Mesenchymal stem cell (in vitro differentiated cells and primary cell): ENCODE data around the gene ZNF221. TPM values are rescaled to one million over a fixed set of nuclear protein-coding genes. Genes with fewer than 3 reads are reported as not detected.

ENCODE experiments used
- DNase-seq: peaks from one replicate; pipeline ENCODE4 v3.0.0-alpha.2; 2013
- H2AFZ ChIP-seq: one replicate; pipeline ENCODE4 v1.6.1; 2013; ENCODE audit warnings: low read depth, mild to moderate bottlenecking, control low read depth, inconsistent platforms, low read length, moderate library complexity
- H2AK5ac ChIP-seq: 2 replicates; pipeline ENCODE4 v1.6.1; 2013; ENCODE audit warnings: low read length, moderate library complexity, mild to moderate bottlenecking, inconsistent platforms; ENCODE audit not compliant: severe bottlenecking
- H2BK120ac ChIP-seq: one replicate; pipeline ENCODE4 v1.6.1; 2013; ENCODE audit warnings: low read depth, mild to moderate bottlenecking, inconsistent platforms, low read length, moderate library complexity
- H2BK12ac ChIP-seq, 2 experiments: one replicate each; pipeline ENCODE4 v1.6.1; 2013; ENCODE audit warnings: inconsistent platforms in 2 of 2, low read length in 2 of 2, mild to moderate bottlenecking in 2 of 2, moderate library complexity in 2 of 2, control low read depth in 1 of 2
- H2BK15ac ChIP-seq: one replicate; pipeline ENCODE4 v1.6.1; 2013; ENCODE audit warnings: mild to moderate bottlenecking, low read depth, inconsistent platforms; ENCODE audit not compliant: poor library complexity, severe bottlenecking
- H2BK5ac ChIP-seq: 2 replicates; pipeline ENCODE4 v1.6.1; 2013; ENCODE audit warnings: low read depth, mild to moderate bottlenecking, low read length, control low read depth, inconsistent platforms; ENCODE audit not compliant: poor library complexity, severe bottlenecking
- H3K14ac ChIP-seq, 2 experiments: one replicate each; pipeline ENCODE4 v1.6.1; 2013; ENCODE audit warnings: inconsistent platforms in 2 of 2, low read length in 2 of 2, control low read depth in 1 of 2, mild to moderate bottlenecking in 1 of 2, moderate library complexity in 1 of 2
- H3K18ac ChIP-seq, 2 experiments: one replicate each; pipeline ENCODE4 v1.6.1; 2013; ENCODE audit warnings: inconsistent platforms in 2 of 2, low read length in 2 of 2, control low read depth in 1 of 2, low read depth in 1 of 2, mild to moderate bottlenecking in 1 of 2
- H3K23ac ChIP-seq, 2 experiments: one replicate each; pipeline ENCODE4 v1.6.1; 2013; ENCODE audit warnings: inconsistent platforms in 2 of 2, low read length in 2 of 2, mild to moderate bottlenecking in 2 of 2, moderate library complexity in 2 of 2, control low read depth in 1 of 2
- H3K27ac ChIP-seq: 2 replicates; pipeline ENCODE4 v1.5.1; 2013; ENCODE audit warnings: mild to moderate bottlenecking, moderate library complexity, low read length, control low read depth, inconsistent platforms; ENCODE audit not compliant: poor library complexity, severe bottlenecking
- H3K27me3 ChIP-seq, 2 experiments: 2 replicates each; pipeline versions ENCODE4 v1.6.1 to v1.7.0; 2013; ENCODE audit warnings: low read length in 2 of 2, mild to moderate bottlenecking in 2 of 2, moderate library complexity in 2 of 2, control low read depth in 1 of 2, inconsistent platforms in 1 of 2; ENCODE audit not compliant: control insufficient read depth in 1 of 2, insufficient read depth in 1 of 2
- H3K36me3 ChIP-seq, 2 experiments: 2 replicates each; pipeline versions ENCODE4 v1.6.1 to v1.7.0; 2013; ENCODE audit warnings: low read length in 2 of 2, control low read depth in 1 of 2, inconsistent platforms in 1 of 2, low read depth in 1 of 2, mild to moderate bottlenecking in 1 of 2; ENCODE audit not compliant: insufficient read depth in 2 of 2, control insufficient read depth in 1 of 2
- H3K4ac ChIP-seq, 2 experiments: one replicate each; pipeline ENCODE4 v1.6.1; 2013; ENCODE audit warnings: inconsistent platforms in 2 of 2, low read length in 2 of 2, mild to moderate bottlenecking in 2 of 2, moderate library complexity in 2 of 2, control low read depth in 1 of 2, low read depth in 1 of 2
- H3K4me1 ChIP-seq: 2 replicates; pipeline ENCODE4 v1.6.1; 2013; ENCODE audit warnings: low read depth, low read length, control low read depth; ENCODE audit not compliant: control insufficient read depth, insufficient read depth
- H3K4me2 ChIP-seq: 2 replicates; pipeline ENCODE4 v1.6.1; 2013; ENCODE audit warnings: low read length, mild to moderate bottlenecking, inconsistent platforms; ENCODE audit not compliant: poor library complexity, severe bottlenecking
- H3K4me3 ChIP-seq, 2 experiments: 2 replicates each; pipeline versions ENCODE4 v1.5.1 to v1.7.0; 2013; ENCODE audit warnings: low read length in 2 of 2, mild to moderate bottlenecking in 2 of 2, control low read depth in 1 of 2, low read depth in 1 of 2; ENCODE audit not compliant: insufficient read depth in 1 of 2
- H3K79me1 ChIP-seq: replicated peaks from 2 replicates; pipeline ENCODE4 v1.6.1; 2013; ENCODE audit warnings: mild to moderate bottlenecking, control low read depth, low read length, inconsistent platforms; ENCODE audit not compliant: poor library complexity, severe bottlenecking
- H3K9ac ChIP-seq: 2 replicates; pipeline ENCODE4 v1.7.0; 2013; ENCODE audit warnings: mild to moderate bottlenecking, low read length, moderate library complexity
- H3K9me3 ChIP-seq: 2 replicates; pipeline ENCODE4 v1.7.0; 2013; ENCODE audit warnings: mild to moderate bottlenecking, low read length; ENCODE audit not compliant: control insufficient read depth
- H4K8ac ChIP-seq: one replicate; pipeline ENCODE4 v1.6.1; 2013; ENCODE audit warnings: inconsistent platforms, mild to moderate bottlenecking, low read length, moderate library complexity
- H4K91ac ChIP-seq: one replicate; pipeline ENCODE4 v1.6.1; 2013; ENCODE audit warnings: mild to moderate bottlenecking, low read length, inconsistent platforms
- WGBS: methylation state at CpG from one replicate; pipeline ENCODE4 v1.1.7; 2013; ENCODE audit warnings: mixed read lengths; 5-methylcytosine and 5-hydroxymethylcytosine counted together
- polyA plus RNA-seq, 2 experiments: library from polyadenylated mRNA; stranded (reverse); fragments of 200-250 nt; gene quantifications; one replicate each; pipeline ENCODE4 v1.2.3, GENCODE V29; 2013

Gene ZNF221
- 2.2 TPM for polyA plus RNA-seq (2013, experiment 1 of 2)
- 2.0 TPM for polyA plus RNA-seq (2013, experiment 2 of 2)

DNA sequence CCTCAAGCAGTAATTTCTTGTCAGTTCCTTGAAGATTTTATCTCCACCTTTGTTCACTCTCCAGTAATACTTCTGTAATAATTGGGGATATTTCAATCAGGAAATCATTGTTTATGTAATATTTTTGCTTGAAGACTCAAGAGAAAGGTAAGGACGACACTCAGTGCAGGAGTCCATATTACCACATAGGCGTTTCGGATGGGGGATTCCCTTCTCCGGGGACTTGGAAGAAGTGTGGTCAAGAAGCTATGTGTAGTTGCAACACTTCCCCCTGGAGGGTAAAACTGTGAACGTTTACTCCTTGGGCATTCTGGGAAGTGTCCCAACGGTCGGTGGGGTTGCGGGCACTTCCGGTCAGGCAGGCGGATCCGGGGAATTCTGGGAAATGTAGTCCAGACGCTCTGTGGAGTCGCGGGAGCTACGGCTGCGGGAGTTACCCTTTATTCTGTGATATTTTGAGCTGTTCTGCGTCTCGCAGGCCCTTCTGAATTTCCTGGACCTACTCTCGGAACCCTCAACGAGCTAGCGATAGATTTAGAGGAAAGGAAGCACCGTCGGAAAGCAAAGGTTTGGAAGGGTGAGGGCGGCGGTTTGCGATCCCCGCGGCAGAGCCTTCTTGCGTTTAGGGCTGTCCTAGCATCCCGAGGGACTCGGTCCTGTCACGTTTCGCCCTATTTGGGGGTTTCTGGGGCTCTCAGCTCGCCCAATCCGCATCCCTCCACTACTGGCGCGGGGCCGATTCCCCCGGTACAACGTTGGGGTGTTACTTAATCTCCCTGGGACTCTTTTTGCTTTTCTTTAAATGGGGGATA is at the start of gene ZNF221:
Gene ZNF221, plus strand, starts transcription at position 395 of the 812 bp plus-strand sequence. CDS start 11,499 bp downstream, outside the sequence.
- DNase-seq: peak; percentile 99
- Histone ChIP-seq H2BK12ac (peak within 1 kb of the TSS in 1 of 2 experiments; percentile 24), H3K4me1 (no peaks in the 10 kb centered on the region), H2BK5ac (no peak within 1 kb of the TSS), H3K9me3 (peaks cover 19% of the 10 kb centered on the region), H2BK15ac (no peak within 1 kb of the TSS), H4K8ac (no peak within 1 kb of the TSS), H3K36me3 (peaks cover 0 to 5% of the 10 kb centered on the region in 2 experiments), H3K79me1 (peaks cover 16% of the 10 kb centered on the region), H3K4me2 (peak within 1 kb of the TSS; percentile 83), H3K27ac (peak within 1 kb of the TSS; percentile 74), H3K4ac (peak within 1 kb of the TSS in 1 of 2 experiments; percentile 78), H3K14ac (peak within 1 kb of the TSS in 1 of 2 experiments; percentile 44), H3K23ac (peak within 1 kb of the TSS in 1 of 2 experiments; percentile 14), H3K27me3 (no peaks in the 10 kb centered on the region), H2AK5ac (no peak within 1 kb of the TSS), H3K4me3 (peak within 1 kb of the TSS; percentile 66 to 98), H3K18ac (peak within 1 kb of the TSS; percentile 31 to 86), H2AFZ (peak within 1 kb of the TSS; percentile 93), H3K9ac (peak within 1 kb of the TSS; percentile 95), H2BK120ac (no peak within 1 kb of the TSS), H4K91ac (no peak within 1 kb of the TSS)
- 1% methylated on average over 38 of the region's 40 CpGs for WGBS

- peak overlapping the region; percentile 27 for H4K91ac ChIP-seq
- H3K9me3 ChIP-seq: peaks cover 62% of the 10 kb centered on the region
- peaks cover 2 to 28% of the 10 kb centered on the region in 2 experiments for H3K36me3 ChIP-seq
- H3K4ac ChIP-seq: peak overlapping the region in 1 of 2 experiments; percentile 63
- H2AK5ac ChIP-seq: no peak overlapping the region
- H3K14ac ChIP-seq: peak overlapping the region in 1 of 2 experiments; percentile 84
- peak overlapping the region in 1 of 2 experiments; percentile 25 for H3K18ac ChIP-seq
- no peak overlapping the region for H3K23ac ChIP-seq
- H3K4me1 ChIP-seq: peaks cover 7% of the 10 kb centered on the region
- H3K27me3 ChIP-seq: no peaks in the 10 kb centered on the region
- H3K9ac ChIP-seq: peak overlapping the region; percentile 85
- no peak overlapping the region for H2BK5ac ChIP-seq
- peak overlapping the region; percentile 89 for H2AFZ ChIP-seq
- no peak overlapping the region for H2BK15ac ChIP-seq
- H3K27ac ChIP-seq: peak overlapping the region; percentile 10
- H2BK120ac ChIP-seq: no peak overlapping the region
- peak overlapping the region; percentile 68 to 92 for H3K4me3 ChIP-seq
- H4K8ac ChIP-seq: peak overlapping the region; percentile 89
- H3K79me1 ChIP-seq: peaks cover 4% of the 10 kb centered on the region
- peak overlapping the region; percentile 74 for H3K4me2 ChIP-seq
- DNase-seq: peak; percentile 89
- WGBS: 28% methylated on average over 38 of the region's 39 CpGs
- H2BK12ac ChIP-seq: no peak overlapping the region
Measured at GRCh38 chr19:43901395-43902390, 49.3 kb upstream of the ZNF221 start.

GRCh38 chr19:43902399-43902798 is 48.6 kb upstream of the ZNF221 start:
- Histone ChIP-seq H3K9ac (no peak overlapping the region), H3K9me3 (peaks cover 60% of the 10 kb centered on the region), H4K8ac (no peak overlapping the region), H3K79me1 (peaks cover 4% of the 10 kb centered on the region), H3K18ac (no peak overlapping the region), H3K27ac (no peak overlapping the region), H2AFZ (no peak overlapping the region), H4K91ac (no peak overlapping the region), H2BK15ac (no peak overlapping the region), H3K27me3 (no peaks in the 10 kb centered on the region), H2BK120ac (no peak overlapping the region), H3K4me2 (no peak overlapping the region), H2BK5ac (no peak overlapping the region), H3K23ac (no peak overlapping the region), H2BK12ac (no peak overlapping the region), H3K36me3 (peaks cover 0 to 21% of the 10 kb centered on the region in 2 experiments), H3K4me3 (peak overlapping the region in 1 of 2 experiments; percentile 92), H2AK5ac (no peak overlapping the region), H3K4ac (no peak overlapping the region), H3K4me1 (peaks cover 7% of the 10 kb centered on the region), H3K14ac (no peak overlapping the region)
- DNase-seq: no peak
- 20% methylated on average over 1 of the region's 4 CpGs for WGBS
